ENCODE data around the gene NDUFC2.
"Not testable (repeated sequence)": the region's sequence is repeated elsewhere in the genome, so short reads cannot be mapped to it uniquely, and the experiment has no call there.

The NDUFC2 gene

GRCh38 chr11:78079232-78080083, at the start of gene NDUFC2:
NDUFC2 (minus strand) TSS chr11:78079862; CDS start chr11:78079744, 118 bp downstream.
- DNase-seq, result peak; percentile 7

GRCh38 chr11:78127403-78127802, 47.7 kb upstream of the NDUFC2 start:
- no peak for DNase-seq

GRCh38 chr11:78112582-78113275, 33.1 kb upstream of the NDUFC2 start:
- no peak for DNase-seq

GRCh38 chr11:78111298-78111697, 31.6 kb upstream of the NDUFC2 start:
- no peak for DNase-seq

- DNase-seq, result no peak
These were observed 31.2 kb upstream of the NDUFC2 start for GRCh38 chr11:78110830-78111229.

GRCh38 chr11:78110351-78110750, 30.7 kb upstream of the NDUFC2 start:
- DNase-seq, result no peak

GRCh38 chr11:78109081-78110015, 29.7 kb upstream of the NDUFC2 start:
- no peak for DNase-seq

- no peak for DNase-seq
These were observed 21.2 kb upstream of the NDUFC2 start for GRCh38 chr11:78100676-78101472.

- DNase-seq, result no peak
These were observed 20.6 kb upstream of the NDUFC2 start for GRCh38 chr11:78100261-78100660.

GRCh38 chr11:78099666-78100065, 20.0 kb upstream of the NDUFC2 start:
- no peak for DNase-seq

GRCh38 chr11:78097666-78098385, 18.2 kb upstream of the NDUFC2 start:
- DNase-seq, result no peak

- no peak for DNase-seq
These were observed 14.6 kb upstream of the NDUFC2 start for GRCh38 chr11:78094250-78094649.

GRCh38 chr11:78086521-78087074, 6.9 kb upstream of the NDUFC2 start:
- not testable (repeated sequence) for DNase-seq

GRCh38 chr11:78085972-78086371, 6.3 kb upstream of the NDUFC2 start:
- no peak for DNase-seq

- DNase-seq, result not testable (repeated sequence)
These were observed 4.8 kb upstream of the NDUFC2 start for GRCh38 chr11:78084506-78084905.

GRCh38 chr11:78083021-78083420, 3.4 kb upstream of the NDUFC2 start:
- DNase-seq, result no peak

GRCh38 chr11:78082146-78082545, 2.5 kb upstream of the NDUFC2 start:
- DNase-seq, result no peak

GRCh38 chr11:78081583-78081982, 1.9 kb upstream of the NDUFC2 start:
- DNase-seq, result no peak

- no peak for DNase-seq
These were observed 1.3 kb upstream of the NDUFC2 start for GRCh38 chr11:78080818-78081495.

GRCh38 chr11:78080084-78080817, 589 bp upstream of the NDUFC2 start:
- no peak for DNase-seq
